ENCODE results near the gene ADD2.
"Not testable (repeated sequence)": the region's sequence is repeated elsewhere in the genome, so short reads cannot be mapped to it uniquely, and the experiment has no call there.

The ADD2 gene

GRCh38 chr2:70748002-70748784, 19.8 kb downstream of the ADD2 start:
- no peak for FAIRE-seq

- no peak for FAIRE-seq
Observed at GRCh38 chr2:70747284-70747683, 20.7 kb downstream of the ADD2 start.

- no peak for FAIRE-seq
Observed at GRCh38 chr2:70746094-70746974, 21.7 kb downstream of the ADD2 start.

GRCh38 chr2:70745276-70745825, 22.6 kb downstream of the ADD2 start:
- no peak for FAIRE-seq

GRCh38 chr2:70744397-70744796, 23.6 kb downstream of the ADD2 start:
- FAIRE-seq: no peak

- no peak for FAIRE-seq
Observed at GRCh38 chr2:70743677-70744076, 24.3 kb downstream of the ADD2 start.

GRCh38 chr2:70743068-70743467, 24.9 kb downstream of the ADD2 start:
- no peak for FAIRE-seq

GRCh38 chr2:70739492-70739891, 28.5 kb downstream of the ADD2 start:
- FAIRE-seq: not testable (repeated sequence)

GRCh38 chr2:70738159-70738558, 29.8 kb downstream of the ADD2 start:
- no peak for FAIRE-seq

GRCh38 chr2:70735071-70735470, 32.9 kb downstream of the ADD2 start:
- no peak for FAIRE-seq

- no peak for FAIRE-seq
Observed at GRCh38 chr2:70733646-70734180, 34.3 kb downstream of the ADD2 start.

GRCh38 chr2:70732766-70733645, 35.0 kb downstream of the ADD2 start:
- FAIRE-seq: no peak

GRCh38 chr2:70730730-70731129, 37.3 kb downstream of the ADD2 start:
- no peak for FAIRE-seq

GRCh38 chr2:70729647-70730046, 38.4 kb downstream of the ADD2 start:
- no peak for FAIRE-seq

GRCh38 chr2:70728128-70728527, 39.9 kb downstream of the ADD2 start:
- no peak for FAIRE-seq

- FAIRE-seq: no peak
Observed at GRCh38 chr2:70726947-70727725, 40.9 kb downstream of the ADD2 start.

- FAIRE-seq: no peak
Observed at GRCh38 chr2:70725505-70725904, 42.5 kb downstream of the ADD2 start.

- FAIRE-seq: no peak
Observed at GRCh38 chr2:70724366-70724765, 43.6 kb downstream of the ADD2 start.

GRCh38 chr2:70723286-70723885, 44.6 kb downstream of the ADD2 start:
- FAIRE-seq: no peak

GRCh38 chr2:70720124-70720523, 47.9 kb downstream of the ADD2 start:
- FAIRE-seq: no peak

- no peak for FAIRE-seq
Observed at GRCh38 chr2:70719231-70719630, 48.8 kb downstream of the ADD2 start.

Measured in endometrium (tissue), 2 donors.